ENCODE data around the gene FAM168B.
"Not testable (repeated sequence)": the region's sequence is repeated elsewhere in the genome, so short reads cannot be mapped to it uniquely, and the experiment has no call there.

Gene FAM168B

GRCh38 chr2:131093006-131093695 lies at the start of gene FAM168B:
Gene FAM168B, minus strand, starts transcription at chr2:131093460. Its CDS starts 10,814 bp downstream, at chr2:131082646.
- peak in 1 of 2 experiments; percentile 5 for DNase-seq

- DNase-seq = no peak
Measured at GRCh38 chr2:131142849-131143248, 49.6 kb upstream of the FAM168B start.

GRCh38 chr2:131140581-131140980 lies 47.3 kb upstream of the FAM168B start:
- no peak for DNase-seq

GRCh38 chr2:131132729-131133128 lies 39.5 kb upstream of the FAM168B start:
- no peak for DNase-seq

- DNase-seq = no peak
Measured at GRCh38 chr2:131130298-131130596, 37.0 kb upstream of the FAM168B start.

- DNase-seq = no peak
Measured at GRCh38 chr2:131127981-131128380, 34.7 kb upstream of the FAM168B start.

DNA sequence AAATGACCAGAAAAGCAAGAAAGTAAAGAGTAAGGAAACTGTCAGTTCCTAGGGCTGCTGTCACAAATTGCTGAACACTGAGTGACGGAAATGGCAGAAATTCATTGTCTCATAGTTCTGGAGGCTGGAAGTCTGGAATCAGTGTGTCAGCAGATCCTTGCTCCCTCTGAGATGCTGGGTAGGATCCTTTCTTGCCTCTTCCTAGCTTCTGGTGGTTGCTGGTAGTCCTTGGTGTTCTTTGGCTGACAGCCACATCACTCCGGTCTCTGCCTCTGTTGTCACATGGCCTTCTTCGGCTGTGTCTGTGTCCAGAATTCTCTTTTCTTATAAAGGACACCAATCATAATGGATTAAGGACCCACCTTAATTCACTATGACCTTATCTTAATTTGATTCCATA lies 33.8 kb upstream of the FAM168B start:
- no peak for DNase-seq

DNA sequence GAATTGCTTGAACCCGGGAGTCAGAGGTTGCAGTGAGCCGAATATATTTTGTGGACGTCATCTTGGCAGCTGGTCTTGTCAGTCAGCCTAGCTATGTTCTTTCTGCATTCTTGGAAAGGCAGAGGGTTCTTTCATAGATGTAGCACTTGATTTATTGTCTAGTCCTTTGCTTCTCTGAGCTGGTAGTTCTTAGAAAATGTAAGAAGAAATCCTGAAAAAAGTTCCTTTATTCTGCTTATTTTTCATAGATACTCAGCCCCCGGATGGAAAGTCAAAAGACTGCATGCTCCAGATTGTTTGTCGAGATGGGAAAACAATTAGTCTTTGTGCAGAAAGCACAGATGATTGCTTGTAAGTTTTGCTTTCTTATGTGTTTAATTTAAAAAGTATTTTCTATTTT lies 33.2 kb upstream of the FAM168B start:
- DNase-seq = no peak

DNA sequence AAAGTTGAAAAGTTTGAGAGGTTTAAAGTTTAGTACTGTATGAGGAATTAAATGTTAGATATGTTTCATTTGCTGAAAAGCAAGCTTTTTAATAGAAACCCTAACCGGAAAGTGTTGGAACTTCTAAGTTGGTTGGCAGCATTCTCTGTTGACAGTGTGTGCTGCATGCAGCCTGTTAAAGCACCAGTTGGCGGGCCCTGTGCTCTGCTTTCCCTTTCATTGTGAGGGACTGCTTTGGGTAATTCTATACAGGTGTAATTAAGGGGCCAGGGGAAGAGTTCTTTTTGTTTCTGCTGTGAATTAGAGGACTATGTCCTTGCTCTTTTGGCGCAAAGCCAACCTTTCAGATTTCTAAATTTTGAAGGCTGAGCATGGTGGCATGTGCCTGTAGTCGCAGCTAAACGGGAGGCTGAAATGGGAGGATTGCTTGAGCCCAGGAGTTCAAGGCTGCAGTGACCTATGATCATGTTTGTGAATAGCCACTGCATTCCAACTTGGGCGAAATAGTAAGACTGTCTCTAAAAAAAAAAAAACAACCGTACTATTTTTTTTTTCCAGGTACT lies 32.0 kb upstream of the FAM168B start:
- DNase-seq = no peak

DNA sequence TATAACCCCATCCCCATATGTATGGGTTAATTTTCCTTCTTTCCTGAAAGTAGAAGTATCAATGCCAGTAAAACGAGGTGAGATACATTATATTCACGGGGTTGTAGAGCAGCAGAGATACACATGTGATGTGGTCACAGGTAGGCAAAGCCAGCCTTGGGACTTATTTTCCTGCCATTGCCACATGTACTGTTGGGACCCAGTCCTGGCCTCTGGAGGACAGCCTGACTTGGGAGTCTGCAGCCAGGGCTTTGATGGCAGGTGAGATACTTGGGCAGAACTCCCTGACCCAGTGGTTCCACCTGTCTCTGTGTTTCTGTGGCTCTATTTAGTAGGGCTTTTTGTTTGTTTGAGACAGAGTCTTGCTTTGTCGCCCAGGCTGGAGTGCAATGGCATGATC lies 29.9 kb upstream of the FAM168B start:
- no peak for DNase-seq

DNA sequence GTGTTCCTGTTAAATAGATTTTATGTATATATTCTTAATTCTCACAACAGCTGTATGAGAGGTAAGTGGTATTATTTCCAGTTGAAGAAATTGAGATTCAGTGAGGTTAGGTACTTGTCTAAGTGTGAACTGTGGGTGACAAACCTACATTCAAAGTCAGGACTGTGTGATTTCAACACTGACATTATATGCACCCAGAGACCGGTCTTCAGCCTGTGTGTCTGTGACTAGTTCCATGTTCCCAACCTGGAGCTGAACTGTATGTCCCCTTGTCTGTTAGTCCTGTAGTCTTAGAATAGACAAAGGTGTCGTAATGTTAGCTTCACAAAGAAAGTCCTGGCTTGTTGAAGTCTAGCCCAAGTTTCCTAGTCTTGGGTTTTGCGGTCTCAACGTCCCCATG lies 29.2 kb upstream of the FAM168B start:
- DNase-seq = no peak

GRCh38 chr2:131121464-131121863 lies 28.2 kb upstream of the FAM168B start:
- no peak for DNase-seq

- DNase-seq = no peak
Measured at GRCh38 chr2:131120815-131121317, 27.6 kb upstream of the FAM168B start.

DNA sequence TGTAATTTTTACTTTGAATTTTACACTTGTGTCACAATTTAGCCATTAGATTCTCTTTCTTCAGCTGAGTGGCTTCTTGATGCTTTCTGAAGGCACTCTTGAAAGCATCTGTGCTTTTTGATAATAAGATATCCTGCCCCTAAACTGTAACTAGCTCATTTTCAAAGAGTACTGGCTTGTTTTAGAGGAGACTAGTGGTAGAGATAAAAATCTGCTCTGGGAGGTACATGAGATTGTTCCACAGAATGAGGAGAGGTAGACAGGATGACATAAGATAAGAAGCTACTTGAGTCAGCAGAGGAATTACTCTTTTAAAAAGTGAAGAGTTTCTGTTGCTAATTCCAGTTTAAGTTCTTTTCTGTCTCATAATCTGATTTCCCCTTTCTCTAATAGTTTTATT lies 22.5 kb upstream of the FAM168B start:
- no peak for DNase-seq

DNA sequence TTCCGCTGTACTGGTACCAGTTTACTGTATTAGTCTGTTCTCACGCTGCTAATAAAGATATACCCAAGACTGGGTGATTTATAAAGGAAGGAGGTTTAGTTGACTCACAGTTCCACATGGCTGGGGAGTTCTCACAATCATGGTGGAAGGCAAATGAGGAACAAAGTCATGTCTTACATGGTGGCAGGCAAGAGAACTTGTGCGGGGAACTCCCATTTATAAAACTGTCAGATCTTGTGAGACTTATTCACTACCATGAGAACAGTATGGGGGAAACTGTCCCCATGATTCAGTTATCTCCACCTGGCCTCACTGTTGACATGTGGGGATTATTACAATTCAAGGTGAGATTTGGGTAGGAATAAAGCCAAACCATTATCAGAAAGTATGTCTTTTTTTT lies 21.7 kb upstream of the FAM168B start:
- DNase-seq = not testable (repeated sequence)

DNA sequence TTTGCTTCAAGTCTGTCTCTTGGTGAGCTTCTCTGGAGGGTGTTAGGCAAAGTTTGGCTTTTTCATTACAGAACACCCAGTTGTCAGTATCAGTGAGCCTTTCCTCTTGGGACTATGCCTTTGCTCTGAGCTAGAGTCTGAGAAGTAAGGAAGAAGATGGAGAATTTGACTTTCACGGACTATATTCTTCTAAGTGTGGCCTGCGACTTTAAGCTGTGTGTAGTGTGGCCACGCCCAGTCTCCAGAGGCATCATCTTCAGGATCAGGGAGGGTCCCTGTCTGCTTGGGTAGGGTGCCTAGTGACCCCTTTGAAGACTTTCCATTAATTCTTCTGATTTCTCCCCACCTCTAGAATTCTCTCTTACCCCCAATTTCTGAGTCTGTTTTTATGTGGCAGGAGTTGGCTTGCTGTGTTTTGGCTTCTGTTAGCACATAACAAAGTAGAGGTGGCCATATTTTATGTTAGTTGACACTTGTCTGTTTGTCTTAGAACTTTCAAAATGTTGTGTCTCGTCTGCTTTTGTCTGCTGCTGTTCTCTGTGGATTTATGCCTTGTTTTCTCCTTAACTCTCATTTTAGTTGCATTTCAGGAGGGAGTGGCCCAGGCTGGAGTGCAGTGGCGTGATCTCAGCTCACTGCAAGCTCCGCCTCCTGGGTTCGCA lies 20.4 kb upstream of the FAM168B start:
- no peak for DNase-seq

DNA sequence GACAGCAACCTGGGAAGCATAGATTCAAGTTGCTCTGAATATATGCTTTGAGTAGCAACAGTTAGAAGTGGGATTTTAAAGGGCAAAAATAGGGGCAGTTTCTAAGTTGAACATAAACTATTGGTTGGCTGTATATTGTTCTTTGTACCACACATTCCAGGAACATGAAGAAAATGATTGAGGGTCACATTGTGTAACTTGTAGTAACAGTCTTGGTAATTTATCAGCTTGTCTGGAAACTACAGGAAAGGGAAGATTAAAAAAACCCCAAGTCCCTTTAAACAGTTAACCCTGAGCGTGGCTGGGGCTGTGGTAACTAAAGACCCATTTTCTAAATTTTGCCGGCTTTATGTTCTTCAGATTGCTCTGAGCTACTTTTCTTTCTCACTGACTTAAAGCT lies 19.3 kb upstream of the FAM168B start:
- no peak for DNase-seq

DNA sequence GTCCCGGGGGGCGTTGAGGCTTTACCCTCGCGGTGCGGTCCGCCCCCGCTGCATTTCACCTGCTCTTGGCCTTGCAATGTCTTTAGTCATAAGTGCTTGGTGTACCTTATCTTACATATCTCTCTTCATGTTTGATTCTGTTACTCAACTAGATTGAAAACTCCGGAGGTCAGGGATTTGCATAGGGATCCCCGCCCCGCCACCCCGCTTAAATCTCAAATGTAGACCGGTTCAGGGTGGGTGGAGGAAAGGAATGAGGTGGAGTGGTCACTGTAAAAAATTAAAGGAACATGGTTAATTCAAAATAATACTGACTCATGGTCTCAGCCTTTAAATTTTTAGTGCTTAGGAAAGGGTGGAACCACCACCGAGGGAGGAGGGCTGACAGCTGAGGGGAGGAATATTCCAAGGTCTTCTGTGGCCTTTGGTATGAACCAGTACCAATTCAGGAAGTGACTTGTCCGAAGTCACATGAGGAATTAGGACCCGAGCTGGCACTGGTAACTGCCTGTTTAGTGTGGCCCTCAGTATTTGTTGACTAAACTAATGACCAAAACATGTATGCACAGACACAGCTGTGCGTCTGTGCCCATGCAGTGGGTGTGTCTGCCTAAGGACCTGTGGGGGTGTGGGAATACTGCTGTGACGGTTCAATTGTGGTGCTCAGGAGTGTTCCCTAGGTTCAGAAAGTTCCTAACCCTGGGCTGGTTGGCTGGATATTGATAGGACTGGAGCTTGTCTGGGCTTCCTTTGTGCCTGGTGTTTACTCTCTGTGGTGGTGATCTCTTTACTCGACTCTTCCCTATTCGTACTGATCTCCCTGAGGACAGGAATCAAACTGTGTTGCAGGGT lies 12.9 kb upstream of the FAM168B start:
- no peak for DNase-seq

DNA sequence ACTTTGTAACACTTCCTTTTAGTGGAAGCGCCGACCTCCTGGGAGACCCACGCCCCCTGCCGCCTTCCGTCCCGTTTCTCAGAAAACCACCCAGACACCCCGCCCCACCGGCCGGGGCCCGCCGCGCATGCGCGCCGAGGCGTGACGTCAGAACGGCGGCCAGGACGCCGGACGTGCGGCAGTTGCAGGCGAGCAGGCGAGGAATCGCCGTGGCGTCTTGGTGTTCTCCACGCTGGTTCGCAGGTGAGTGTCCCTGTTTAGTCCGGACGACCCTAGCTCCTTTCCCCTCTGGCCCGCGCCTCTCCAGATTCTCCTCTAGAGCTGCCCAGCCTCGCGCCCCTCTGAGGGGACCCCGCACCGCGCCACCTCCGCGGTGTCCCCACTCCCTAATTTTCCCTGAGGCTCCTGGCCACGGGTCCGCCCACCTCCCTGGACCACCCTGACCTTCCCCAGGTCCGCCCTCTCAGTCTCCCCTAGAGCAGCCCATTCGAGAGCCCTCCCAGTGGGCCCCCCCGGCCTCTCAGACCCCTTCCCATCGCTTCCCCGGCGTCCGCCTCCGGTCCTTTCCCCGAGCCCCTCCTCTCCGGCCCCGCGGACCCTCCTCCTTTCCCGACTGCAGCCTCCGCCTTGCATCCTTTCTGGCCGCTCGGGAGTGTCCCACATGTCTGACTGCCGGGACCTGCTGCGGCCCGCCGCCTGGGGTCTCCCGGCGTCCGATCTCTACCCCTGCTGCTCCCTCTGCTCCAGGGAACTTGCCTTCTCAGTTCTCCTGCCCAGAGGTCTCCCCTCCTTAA lies 12.1 kb upstream of the FAM168B start, which contains the start of gene PLEKHB2:
Gene PLEKHB2 (plus strand): TSS at position 181 of the 794 bp plus-strand sequence. CDS start 15,606 bp downstream, outside the sequence.
- DNase-seq = peak in 1 of 2 experiments; percentile 84

DNA sequence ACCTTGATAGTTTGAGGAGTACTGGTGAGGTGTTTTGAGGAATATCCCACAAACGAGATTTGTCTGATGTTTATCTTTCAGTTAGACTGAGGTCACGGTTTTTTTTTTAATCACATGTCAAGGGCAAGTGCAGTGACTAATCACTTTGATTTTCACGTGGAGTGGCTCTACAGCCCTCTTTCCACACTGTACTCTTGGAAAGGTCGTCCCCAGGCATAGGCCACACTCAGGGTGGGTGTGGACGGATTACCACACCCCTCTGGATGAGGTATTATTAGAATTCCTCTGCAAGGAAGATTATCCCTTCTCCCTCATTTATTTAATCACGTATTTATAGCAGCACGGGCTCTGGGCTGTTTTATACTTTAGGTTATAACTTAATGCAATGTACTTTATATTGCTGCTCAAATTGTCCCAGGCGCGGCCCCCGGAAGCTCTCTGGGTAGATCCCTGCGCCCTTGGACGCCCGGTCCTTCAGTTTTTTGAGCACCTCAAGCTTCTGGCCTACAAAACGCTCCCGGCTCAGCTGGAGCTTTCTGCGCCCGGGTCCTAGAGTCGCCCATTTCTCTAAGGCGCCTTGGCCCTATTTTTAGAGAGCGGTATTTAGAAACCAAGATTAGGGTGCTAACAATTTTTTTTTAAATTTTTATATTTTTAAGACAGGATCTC lies 11.4 kb upstream of the FAM168B start:
- peak in 1 of 2 experiments; percentile 84 for DNase-seq

DNA sequence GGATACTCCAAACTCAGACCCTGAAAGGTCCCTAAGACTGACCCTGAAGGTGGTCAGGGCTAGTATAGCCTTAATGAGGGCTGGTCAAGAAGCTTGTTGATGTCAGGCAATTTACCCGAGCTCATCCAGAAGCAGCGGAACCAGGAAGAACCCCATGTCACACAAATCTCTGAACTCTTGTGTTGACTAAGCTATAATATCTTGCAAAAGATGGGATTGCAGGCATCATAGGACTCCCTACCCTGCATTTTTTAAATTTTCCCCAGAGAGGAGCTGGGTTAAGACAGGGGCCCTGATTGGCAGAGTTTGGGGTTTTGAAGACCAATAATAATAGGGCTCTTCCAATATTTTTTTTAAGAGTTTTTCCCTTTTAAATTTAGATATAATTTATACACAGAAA lies 9.9 kb upstream of the FAM168B start:
- DNase-seq = no peak
